Stomach (tissue), 4 donors: Measurements from ENCODE around the gene BCL2.

Experiments used
- CTCF ChIP-seq, 7 experiments: fragments of 450-650 bp in 4 of 7; fragments of 200-600 bp in 3 of 7; sonication (generic) in 3 of 7; IDR thresholded peaks; one replicate each; pipeline ENCODE4 v1.5.1; 2016 to 2019; ENCODE audit warnings: antibody characterized with exemption in 7 of 7, control low read depth in 2 of 7, mild to moderate bottlenecking in 1 of 7
- EP300 ChIP-seq: sonication (generic); formaldehyde crosslinking; IDR thresholded peaks from one replicate; pipeline ENCODE4 v1.6.1; 2017; ENCODE audit warnings: antibody characterized with exemption
- POLR2A ChIP-seq, 4 donors: fragments of 450-650 bp; IDR thresholded peaks; one replicate each; pipeline ENCODE4 v1.6.1; 2016; ENCODE audit warnings: antibody characterized with exemption in 4 of 4, control low read depth in 2 of 4, mild to moderate bottlenecking in 1 of 4, moderate library complexity in 1 of 4
- POLR2AphosphoS5 ChIP-seq, 3 donors: sonication (generic); formaldehyde crosslinking; IDR thresholded peaks; one replicate each; pipeline ENCODE4 v1.6.1; 2016; ENCODE audit warnings: antibody characterized with exemption in 3 of 3

- TF ChIP-seq CTCF (IDR thresholded peaks at IDR 0.05) = no peak
- no peak for TF ChIP-seq POLR2A (IDR thresholded peaks at IDR 0.05)
- TF ChIP-seq EP300 = no peak
- TF ChIP-seq POLR2AphosphoS5 (IDR thresholded peaks at IDR 0.05) = no peak
Observed at GRCh38 chr18:63253014-63253413, 66.6 kb downstream of the BCL2 start.
